Activated T-cell treated with anti-CD3 and anti-CD28 coated beads, Interleukin-2, amount 50 U/mL, for 1 hour (primary cell): Measurements from ENCODE around the gene C6orf132.
"Not testable (repeated sequence)": the region's sequence is repeated elsewhere in the genome, so short reads cannot be mapped to it uniquely, and the experiment has no call there.

Source experiments
- DNase-seq: peaks from one replicate; pipeline ENCODE4 v3.0.0-alpha.2; 2020

The C6orf132 gene

GRCh38 chr6:42162384-42162783, 20.0 kb upstream of the C6orf132 start:
- DNase-seq: no peak

GRCh38 chr6:42159431-42160024, 17.1 kb upstream of the C6orf132 start:
- DNase-seq: no peak

- no peak for DNase-seq
These were observed 16.2 kb upstream of the C6orf132 start for GRCh38 chr6:42158631-42159030.

- no peak for DNase-seq
These were observed 15.6 kb upstream of the C6orf132 start for GRCh38 chr6:42158011-42158410.

- DNase-seq: no peak
These were observed 14.2 kb upstream of the C6orf132 start for GRCh38 chr6:42156638-42157037.

GRCh38 chr6:42155293-42155692, 12.9 kb upstream of the C6orf132 start:
- DNase-seq: no peak

GRCh38 chr6:42154461-42155209, 12.2 kb upstream of the C6orf132 start:
- DNase-seq: no peak

GRCh38 chr6:42153921-42154320, 11.5 kb upstream of the C6orf132 start:
- DNase-seq: no peak

GRCh38 chr6:42152528-42153213, 10.3 kb upstream of the C6orf132 start:
- DNase-seq: not testable (repeated sequence)

GRCh38 chr6:42152024-42152423, 9.6 kb upstream of the C6orf132 start:
- DNase-seq: no peak

- DNase-seq: no peak
These were observed 7.8 kb upstream of the C6orf132 start for GRCh38 chr6:42150254-42150653.

GRCh38 chr6:42148058-42148457, 5.6 kb upstream of the C6orf132 start:
- no peak for DNase-seq

GRCh38 chr6:42147138-42147562, 4.7 kb upstream of the C6orf132 start:
- no peak for DNase-seq

- no peak for DNase-seq
These were observed 760 bp downstream of the C6orf132 start for GRCh38 chr6:42141603-42142117.

- DNase-seq: no peak
These were observed 1.4 kb downstream of the C6orf132 start for GRCh38 chr6:42140756-42141602.

GRCh38 chr6:42140032-42140431, 2.4 kb downstream of the C6orf132 start:
- DNase-seq: no peak

GRCh38 chr6:42138630-42139619, 3.5 kb downstream of the C6orf132 start:
- DNase-seq: no peak

- DNase-seq: no peak
These were observed 4.2 kb downstream of the C6orf132 start for GRCh38 chr6:42138190-42138589.

GRCh38 chr6:42137194-42137753, 5.1 kb downstream of the C6orf132 start:
- DNase-seq: no peak

GRCh38 chr6:42136508-42137193, 5.8 kb downstream of the C6orf132 start:
- no peak for DNase-seq

GRCh38 chr6:42135722-42136121, 6.7 kb downstream of the C6orf132 start:
- DNase-seq: no peak
